Hematopoietic multipotent progenitor cell treated with erythropoietin and hydrocortisone succinate and interleukin-3 and kit ligand, for 6 days (in vitro differentiated cells): ENCODE data around the gene CCDC88B.
A peak's percentile ranks its signal among the peaks of the same experiment; 100 is the strongest.

Experiments used
- DNase-seq: peaks from one replicate; pipeline ENCODE4 v3.0.0-alpha.2; 2015

The CCDC88B gene

GRCh38 chr11:64385945-64386704 lies 46.1 kb downstream of the CCDC88B start:
- peak; percentile 70 for DNase-seq

- no peak for DNase-seq
Observed at GRCh38 chr11:64387916-64388315, 47.9 kb downstream of the CCDC88B start.

GRCh38 chr11:64388894-64389293 lies 48.9 kb downstream of the CCDC88B start:
- no peak for DNase-seq

GRCh38 chr11:64389851-64390250 lies 49.8 kb downstream of the CCDC88B start:
- DNase-seq = no peak

GRCh38 chr11:64390558-64390957 lies 50.6 kb downstream of the CCDC88B start:
- peak; percentile 26 for DNase-seq

- DNase-seq = no peak
Observed at GRCh38 chr11:64391839-64392238, 51.8 kb downstream of the CCDC88B start.

- DNase-seq = no peak
Observed at GRCh38 chr11:64395545-64396078, 55.6 kb downstream of the CCDC88B start.

GRCh38 chr11:64396079-64396591 lies 56.1 kb downstream of the CCDC88B start:
- DNase-seq = no peak

- peak; percentile 63 for DNase-seq
Observed at GRCh38 chr11:64400102-64400501, 60.1 kb downstream of the CCDC88B start.

- no peak for DNase-seq
Observed at GRCh38 chr11:64400667-64401066, 60.7 kb downstream of the CCDC88B start.

GRCh38 chr11:64401775-64402174 lies 61.8 kb downstream of the CCDC88B start:
- no peak for DNase-seq

- no peak for DNase-seq
Observed at GRCh38 chr11:64403106-64403505, 63.1 kb downstream of the CCDC88B start.

- no peak for DNase-seq
Observed at GRCh38 chr11:64406221-64406946, 66.4 kb downstream of the CCDC88B start.
